Suprapubic skin (tissue), 3 donors: ENCODE results near the gene TNFRSF1A.

Experiments
- CTCF ChIP-seq, 2 donors: fragments of 200-600 bp in 1 of 2; fragments of 450-650 bp in 1 of 2; sonication (generic) in 1 of 2; IDR thresholded peaks; one replicate each; pipeline ENCODE4 v1.5.1; 2016 to 2019; ENCODE audit warnings: antibody characterized with exemption in 2 of 2, mild to moderate bottlenecking in 1 of 2, moderate library complexity in 1 of 2
- POLR2AphosphoS5 ChIP-seq, 3 donors: sonication (generic); formaldehyde crosslinking; IDR thresholded peaks; one replicate each; pipeline ENCODE4 v1.6.1; 2017; ENCODE audit warnings: antibody characterized with exemption in 3 of 3

- no peak for TF ChIP-seq CTCF (IDR thresholded peaks at IDR 0.05)
- TF ChIP-seq POLR2AphosphoS5 (IDR thresholded peaks at IDR 0.05) = peak in 1 of 3 donors; percentile 59
These were observed 20.0 kb upstream of the TNFRSF1A start for GRCh38 chr12:6361834-6362233.
